Lung (tissue), 12 donors: ENCODE results near the gene DCUN1D5. TPM values are rescaled to one million over a fixed set of nuclear protein-coding genes. Genes with fewer than 3 reads are reported as not detected.
A peak's percentile ranks its signal among the peaks of the same experiment; 100 is the strongest.

Source experiments
- ATAC-seq: fragments of 200-7000 bp; cut with Tn5 transposase; one replicate; pipeline ENCODE4 v1.9.1; 2020; ENCODE audit warnings: moderate number of reproducible peaks; ENCODE audit not compliant: insufficient read depth, low FRiP score
- DNase-seq, 3 donors: peaks; one replicate each; pipeline ENCODE4 v3.0.0-alpha.2; 2013 to 2017
- H3K27ac ChIP-seq, 2 donors: one replicate each; pipeline ENCODE4 v1.5.1; 2013; ENCODE audit warnings: mild to moderate bottlenecking in 2 of 2, moderate library complexity in 2 of 2, control low read depth in 1 of 2, inconsistent platforms in 1 of 2, low read depth in 1 of 2, low read length in 1 of 2
- H3K27me3 ChIP-seq, 3 donors: one replicate each; pipeline ENCODE4 v1.5.1; 2013; ENCODE audit warnings: low read length in 2 of 3; ENCODE audit not compliant: control insufficient read depth in 3 of 3, insufficient read depth in 3 of 3
- H3K36me3 ChIP-seq, 4 donors: one replicate each; pipeline ENCODE4 v1.5.1; 2013; ENCODE audit warnings: low read length in 4 of 4, mild to moderate bottlenecking in 1 of 4, moderate library complexity in 1 of 4; ENCODE audit not compliant: control insufficient read depth in 4 of 4, insufficient read depth in 4 of 4
- H3K4me1 ChIP-seq, 5 donors: one replicate each; pipeline ENCODE4 v1.5.1; 2013; ENCODE audit warnings: low read length in 5 of 5, mild to moderate bottlenecking in 2 of 5, moderate library complexity in 1 of 5; ENCODE audit not compliant: control insufficient read depth in 5 of 5, insufficient read depth in 5 of 5
- H3K4me3 ChIP-seq: one replicate; pipeline ENCODE4 v1.5.1; 2013; ENCODE audit warnings: mild to moderate bottlenecking, control low read depth, moderate library complexity
- H3K9ac ChIP-seq, 2 donors: one replicate each; pipeline ENCODE4 v1.5.1; 2013; ENCODE audit warnings: low read length in 2 of 2, control low read depth in 1 of 2; ENCODE audit not compliant: insufficient read depth in 1 of 2
- H3K9me3 ChIP-seq, 4 donors: one replicate each; pipeline ENCODE4 v1.5.1; 2013; ENCODE audit warnings: low read length in 3 of 4, mild to moderate bottlenecking in 1 of 4, moderate library complexity in 1 of 4; ENCODE audit not compliant: control insufficient read depth in 4 of 4, insufficient read depth in 3 of 4
- CTCF ChIP-seq: IDR thresholded peaks from 2 replicates; pipeline ENCODE4 v1.5.1; 2012; ENCODE audit warnings: mild to moderate bottlenecking; ENCODE audit errors: control extremely low read depth, extremely low read depth
- WGBS, 2 donors: extraction: QIAGEN DNeasy Blood & Tissue Kit; methylation state at CpG; one replicate each; pipeline ENCODE4 v1.1.7; 2013; 5-methylcytosine and 5-hydroxymethylcytosine counted together
- polyA plus RNA-seq, 2 donors: library from polyadenylated mRNA; stranded (reverse); fragments of 200-250 nt; gene quantifications; one replicate each; pipeline ENCODE4 v1.2.1, GENCODE V29; 2013
- total RNA-seq, 2 donors: library from RNA; depleted of rRNA in 1 of 2; stranded (reverse); fragments of >200 nt in 1 of 2; gene quantifications; one replicate each; pipeline ENCODE4 v1.2.1, GENCODE V29; 2014 to 2021
- donor health status: control.
- donor health status: control.
- donor health status: Bipolar disorder and iron deficiency.
- donor health status: healthy.
- donor health status: DM: yes; HTN: yes; CAD: no.

Gene DCUN1D5
- total and polyA plus RNA-seq, 4 donors: 12.4 to 28.8 (median 24.7) TPM

DNA sequence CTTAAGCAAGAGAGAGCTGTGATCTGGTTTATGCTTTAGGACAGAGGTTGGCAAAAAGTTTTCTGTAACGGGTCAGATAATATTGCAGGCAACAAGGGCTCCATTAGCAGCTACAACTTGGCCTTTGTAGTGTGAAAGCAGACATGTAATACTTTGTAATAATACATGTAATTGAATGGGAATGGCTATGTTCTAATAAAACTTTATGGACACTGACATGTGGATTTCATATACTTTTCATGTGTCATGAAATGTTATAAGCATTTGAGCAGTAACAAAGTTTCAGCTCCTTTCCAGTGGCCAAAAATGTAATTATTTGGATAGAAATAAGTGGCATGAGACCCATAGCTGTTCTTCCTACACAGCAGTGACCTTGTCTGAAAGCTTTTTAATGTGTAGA is 20.4 kb upstream of the DCUN1D5 start:
- H3K27me3 ChIP-seq: no peaks in the 10 kb centered on the region
- DNase-seq (no peak), ATAC-seq (no peak)
- no peak overlapping the region for H3K9ac ChIP-seq
- H3K9me3 ChIP-seq: no peaks in the 10 kb centered on the region
- H3K27ac ChIP-seq: no peak overlapping the region
- no peak overlapping the region for H3K4me3 ChIP-seq
- peaks cover 0 to 9% (median 0%) of the 10 kb centered on the region in 4 donors for H3K36me3 ChIP-seq
- WGBS, 2 donors: 91 to 93% methylated on average over 1 of the region's 1 CpG
- peaks cover 0 to 22% (median 2%) of the 10 kb centered on the region in 5 donors for H3K4me1 ChIP-seq
- no peak for TF ChIP-seq CTCF

DNA sequence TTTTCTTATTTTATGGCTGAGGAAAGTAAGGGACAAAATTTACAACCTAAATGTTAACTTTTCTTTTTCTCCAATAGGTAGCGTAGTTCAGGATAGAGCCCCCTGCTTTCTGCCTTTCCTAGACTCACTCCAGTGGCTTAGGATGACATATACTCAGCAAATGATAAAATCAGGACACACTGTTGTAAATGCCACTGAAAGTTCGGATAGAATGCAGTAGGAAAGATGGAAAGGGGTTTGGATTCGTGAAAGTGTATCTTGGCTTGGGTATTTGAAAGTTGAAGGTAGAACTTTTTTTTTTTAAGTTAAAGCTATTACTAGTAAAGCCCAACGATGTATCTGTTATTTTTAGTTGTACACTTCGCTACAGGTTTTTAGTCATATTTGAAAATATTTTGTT is 19.4 kb upstream of the DCUN1D5 start:
- WGBS, 2 donors: 94 to 96% methylated on average over 5 of the region's 5 CpGs
- Histone ChIP-seq H3K27me3 (no peaks in the 10 kb centered on the region), H3K9me3 (no peaks in the 10 kb centered on the region)

GRCh38 chr11:103110391-103110790 is 18.4 kb upstream of the DCUN1D5 start:
- H3K4me3 ChIP-seq: no peak overlapping the region
- H3K27me3 ChIP-seq: no peaks in the 10 kb centered on the region
- peaks cover 0 to 5% (median 0%) of the 10 kb centered on the region in 4 donors for H3K36me3 ChIP-seq
- no peaks in the 10 kb centered on the region for H3K9me3 ChIP-seq
- DNase-seq (peak in 2 of 3 donors; percentile 46 to 54), ATAC-seq (no peak)
- H3K4me1 ChIP-seq: peaks cover 0 to 22% (median 2%) of the 10 kb centered on the region in 5 donors
- H3K9ac ChIP-seq: no peak overlapping the region
- no peak for TF ChIP-seq CTCF
- H3K27ac ChIP-seq: no peak overlapping the region

More for the DNA sequence above, 19.4 kb upstream of the DCUN1D5 start:
- ATAC-seq (no peak), DNase-seq (no peak)
- Histone ChIP-seq H3K4me3 (no peak overlapping the region), H3K4me1 (peaks cover 0 to 22% (median 2%) of the 10 kb centered on the region in 5 donors), H3K36me3 (peaks cover 0 to 8% (median 0%) of the 10 kb centered on the region in 4 donors), H3K9ac (no peak overlapping the region), H3K27ac (no peak overlapping the region)
- no peak for TF ChIP-seq CTCF

DNA sequence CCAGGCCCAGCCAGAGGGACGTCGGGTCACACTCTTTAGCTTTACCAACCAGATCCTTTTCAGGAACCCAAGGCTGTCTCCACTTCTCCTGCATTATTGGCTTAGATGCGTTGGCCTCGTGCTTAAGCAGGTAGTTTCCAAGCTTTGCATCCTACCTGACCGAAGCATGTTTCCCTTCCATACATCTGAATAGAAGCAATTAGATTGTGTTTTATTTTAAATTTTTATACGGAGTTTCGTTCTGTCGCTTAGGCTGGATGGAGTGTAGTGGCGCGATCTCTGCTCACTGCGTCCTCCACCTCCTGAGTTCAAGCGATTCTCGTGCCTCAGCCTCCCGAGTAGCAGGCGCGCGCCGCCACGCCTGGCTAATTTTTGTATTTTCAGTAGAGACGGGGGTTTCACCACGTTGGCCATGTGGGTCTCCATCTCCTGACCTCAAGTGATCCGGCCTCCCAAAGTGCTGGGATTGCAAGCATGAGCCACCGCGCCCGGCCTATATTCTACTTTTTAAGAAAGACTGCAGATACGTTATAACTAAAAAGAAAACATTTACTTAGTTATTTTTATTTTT is 17.9 kb upstream of the DCUN1D5 start:
- WGBS, 2 donors: 23 to 28% methylated on average over 26 of the region's 26 CpGs
- Histone ChIP-seq H3K36me3 (peaks cover 0 to 2% (median 0%) of the 10 kb centered on the region in 4 donors), H3K27me3 (peaks cover 0 to 4% (median 3%) of the 10 kb centered on the region in 3 donors), H3K27ac (peak overlapping the region; percentile 57 to 87), H3K9me3 (no peaks in the 10 kb centered on the region), H3K4me3 (peak overlapping the region; percentile 58), H3K9ac (peak overlapping the region; percentile 77 to 83), H3K4me1 (peaks cover 0 to 22% (median 2%) of the 10 kb centered on the region in 5 donors)
- ATAC-seq: no peak
- peak in 1 of 3 donors; percentile 39 for DNase-seq
- no peak for TF ChIP-seq CTCF
